Nephron (organoid): ENCODE data around the gene TIA1.
"Not testable (repeated sequence)": the region's sequence is repeated elsewhere in the genome, so short reads cannot be mapped to it uniquely, and the experiment has no call there.

Source experiments
- H3K27ac Mint-ChIP-seq, 3 experiments: 2 replicates each; pipeline ENCODE4 v1.8.0; 2020; ENCODE audit warnings: mixed read lengths in 3 of 3, mild to moderate bottlenecking in 2 of 3, moderate library complexity in 1 of 3
- H3K27me3 Mint-ChIP-seq: 2 replicates; pipeline ENCODE4 v1.8.0; 2021; ENCODE audit warnings: low read depth, mild to moderate bottlenecking, moderate library complexity, mixed read lengths
- H3K36me3 Mint-ChIP-seq: 2 replicates; pipeline ENCODE4 v1.8.0; 2020; ENCODE audit warnings: low read depth, mixed read lengths
- H3K4me1 Mint-ChIP-seq: 2 replicates; pipeline ENCODE4 v1.8.0; 2020; ENCODE audit warnings: mixed read lengths
- H3K4me3 Mint-ChIP-seq, 3 experiments: 2 replicates each; pipeline ENCODE4 v1.8.0; 2020; ENCODE audit warnings: mild to moderate bottlenecking in 3 of 3, mixed read lengths in 3 of 3, moderate library complexity in 2 of 3
- H3K9me3 Mint-ChIP-seq: 2 replicates; pipeline ENCODE4 v1.8.0; 2020; ENCODE audit warnings: mixed read lengths
- TF ChIP-seq, protein P1 (sequence below), 3 experiments: fragments of 200-600 bp; sonication (generic); IDR thresholded peaks; one replicate each; pipeline ENCODE4 v1.5.0; 2021; ENCODE audit warnings: antibody characterized with exemption in 3 of 3; ENCODE audit not compliant: unreplicated experiment in 3 of 3

TIA1 gene, protein sequence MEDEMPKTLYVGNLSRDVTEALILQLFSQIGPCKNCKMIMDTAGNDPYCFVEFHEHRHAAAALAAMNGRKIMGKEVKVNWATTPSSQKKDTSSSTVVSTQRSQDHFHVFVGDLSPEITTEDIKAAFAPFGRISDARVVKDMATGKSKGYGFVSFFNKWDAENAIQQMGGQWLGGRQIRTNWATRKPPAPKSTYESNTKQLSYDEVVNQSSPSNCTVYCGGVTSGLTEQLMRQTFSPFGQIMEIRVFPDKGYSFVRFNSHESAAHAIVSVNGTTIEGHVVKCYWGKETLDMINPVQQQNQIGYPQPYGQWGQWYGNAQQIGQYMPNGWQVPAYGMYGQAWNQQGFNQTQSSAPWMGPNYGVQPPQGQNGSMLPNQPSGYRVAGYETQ

DNA sequence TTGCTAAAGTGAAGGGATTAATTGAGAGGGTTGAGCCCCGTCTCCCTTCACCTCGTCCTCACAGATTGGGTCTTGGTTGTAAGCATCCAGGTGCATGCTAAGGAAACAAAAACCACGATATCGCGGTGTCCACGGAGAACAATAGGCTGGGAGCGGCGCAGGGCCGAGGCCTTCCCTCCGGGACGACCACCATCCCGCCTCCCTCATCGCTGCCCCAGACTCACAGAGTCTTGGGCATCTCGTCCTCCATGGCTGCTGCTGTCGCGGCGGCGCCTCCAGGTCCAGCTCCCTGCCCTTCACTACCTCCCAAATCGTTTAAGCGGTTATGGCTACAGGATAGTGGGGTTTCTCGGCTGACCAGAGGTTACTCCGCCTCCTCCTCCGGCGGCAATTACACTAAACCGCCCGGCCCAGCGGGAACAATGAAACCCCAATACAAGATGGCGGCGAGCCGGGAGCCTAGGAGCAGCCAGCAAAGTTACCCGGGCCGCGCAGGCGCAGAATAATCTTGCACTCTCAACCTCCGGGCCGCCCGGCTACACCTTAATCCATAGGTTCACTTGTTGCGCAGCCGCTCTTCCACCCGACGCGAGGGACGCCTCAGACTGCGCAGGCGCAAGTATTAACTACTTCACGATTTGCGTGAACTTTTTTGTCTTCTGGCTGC, at the start of gene TIA1:
Gene TIA1 (minus strand): TSS at position 448 of the 667 bp plus-strand sequence. CDS start 198 bp downstream, at position 250.
- TF ChIP-seq, protein P1, sequence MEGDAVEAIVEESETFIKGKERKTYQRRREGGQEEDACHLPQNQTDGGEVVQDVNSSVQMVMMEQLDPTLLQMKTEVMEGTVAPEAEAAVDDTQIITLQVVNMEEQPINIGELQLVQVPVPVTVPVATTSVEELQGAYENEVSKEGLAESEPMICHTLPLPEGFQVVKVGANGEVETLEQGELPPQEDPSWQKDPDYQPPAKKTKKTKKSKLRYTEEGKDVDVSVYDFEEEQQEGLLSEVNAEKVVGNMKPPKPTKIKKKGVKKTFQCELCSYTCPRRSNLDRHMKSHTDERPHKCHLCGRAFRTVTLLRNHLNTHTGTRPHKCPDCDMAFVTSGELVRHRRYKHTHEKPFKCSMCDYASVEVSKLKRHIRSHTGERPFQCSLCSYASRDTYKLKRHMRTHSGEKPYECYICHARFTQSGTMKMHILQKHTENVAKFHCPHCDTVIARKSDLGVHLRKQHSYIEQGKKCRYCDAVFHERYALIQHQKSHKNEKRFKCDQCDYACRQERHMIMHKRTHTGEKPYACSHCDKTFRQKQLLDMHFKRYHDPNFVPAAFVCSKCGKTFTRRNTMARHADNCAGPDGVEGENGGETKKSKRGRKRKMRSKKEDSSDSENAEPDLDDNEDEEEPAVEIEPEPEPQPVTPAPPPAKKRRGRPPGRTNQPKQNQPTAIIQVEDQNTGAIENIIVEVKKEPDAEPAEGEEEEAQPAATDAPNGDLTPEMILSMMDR (IDR thresholded peaks at IDR 0.05; ENCODE audit: unreplicated experiment in 3 of 3), result no peak
- Mint-ChIP-seq H3K27me3 (peaks cover 4% of the 10 kb centered on the region), H3K27ac (peak within 1 kb of the TSS; percentile 100), H3K9me3 (no peaks in the 10 kb centered on the region), H3K4me3 (peak within 1 kb of the TSS; percentile 98 to 99 (median 98)), H3K4me1 (peaks cover 27% of the 10 kb centered on the region), H3K36me3 (peaks cover 13% of the 10 kb centered on the region)

DNA sequence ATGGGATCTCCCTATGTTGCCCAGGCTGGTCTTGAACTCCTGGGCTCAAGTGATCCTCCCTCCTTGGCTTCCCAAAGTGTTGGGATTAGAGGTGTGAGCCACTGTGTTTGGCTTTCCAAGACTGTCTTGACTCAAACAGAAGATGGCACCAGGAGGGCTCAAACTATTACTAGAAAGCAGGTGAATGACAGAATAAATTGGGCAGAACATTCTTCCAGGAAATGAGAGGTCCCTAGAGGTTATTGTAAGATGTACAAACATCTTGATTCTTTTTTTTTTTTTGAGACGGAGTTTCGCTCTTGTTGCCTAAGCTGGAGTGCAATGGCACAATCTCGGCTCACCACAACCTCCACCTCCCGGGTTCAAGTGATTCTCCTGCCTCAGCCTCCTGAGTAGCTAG, 49.4 kb upstream of the TIA1 start:
- Mint-ChIP-seq H3K36me3 (peaks cover 23% of the 10 kb centered on the region), H3K4me3 (peak overlapping the region in 2 of 3 experiments; percentile 47 to 50), H3K4me1 (peaks cover 14% of the 10 kb centered on the region)
- H3K9me3 Mint-ChIP-seq, H3K27ac Mint-ChIP-seq, H3K27me3 Mint-ChIP-seq: not testable (repeated sequence)

DNA sequence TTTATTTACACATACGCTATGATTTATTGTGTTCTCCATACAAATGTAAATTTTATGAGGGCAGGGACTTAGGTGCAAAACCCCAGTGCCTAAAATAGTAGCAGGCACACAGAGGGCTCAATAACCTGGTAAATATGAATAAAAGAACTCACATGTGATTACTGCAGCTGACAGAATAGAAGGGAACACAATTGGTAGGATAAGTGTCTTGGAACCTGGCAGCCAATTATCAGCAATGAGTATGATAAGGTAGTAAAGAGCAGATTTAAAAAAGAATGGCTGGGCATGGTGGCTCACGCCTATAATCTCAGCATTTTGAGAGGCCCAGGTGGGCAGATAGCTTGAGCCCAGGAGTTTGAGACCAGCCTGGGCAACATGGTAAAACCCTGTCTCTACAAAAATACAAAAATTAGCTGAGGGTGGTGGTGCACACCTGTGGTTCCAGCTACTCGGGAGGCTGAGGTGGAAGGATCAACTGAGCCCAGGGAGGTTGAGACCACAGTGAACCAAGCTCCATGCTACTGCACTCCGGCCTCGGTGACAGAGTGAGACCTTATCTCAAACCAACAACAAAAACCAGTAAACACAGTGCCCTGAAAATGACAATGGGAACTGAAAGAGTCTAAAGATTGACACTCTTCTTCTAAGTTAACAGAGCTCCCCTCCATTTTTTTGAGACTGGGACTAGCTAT, 35.2 kb upstream of the TIA1 start:
- H3K27me3 Mint-ChIP-seq, result no peaks in the 10 kb centered on the region

DNA sequence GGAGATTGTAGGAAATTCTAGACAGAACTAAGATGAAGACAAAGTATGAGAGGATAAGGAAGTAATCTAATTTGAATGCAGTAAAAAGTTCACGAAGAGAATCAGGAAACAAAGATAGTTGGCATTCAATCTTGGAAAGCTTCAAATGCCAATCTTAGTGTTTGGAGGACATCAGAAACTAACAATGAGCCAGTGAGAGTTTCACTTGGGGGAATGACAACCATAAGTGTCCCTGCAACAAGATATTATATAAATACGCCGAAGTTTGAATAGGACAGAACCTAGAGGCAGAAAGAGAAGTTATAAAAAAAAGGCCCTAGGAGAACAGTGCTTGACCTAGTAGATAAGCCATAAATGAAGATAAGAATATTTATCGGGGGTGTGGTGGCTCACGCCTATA, 34.0 kb upstream of the TIA1 start:
- Mint-ChIP-seq H3K4me1 (no peaks in the 10 kb centered on the region), H3K36me3 (peaks cover 69% of the 10 kb centered on the region), H3K4me3 (no peak overlapping the region), H3K9me3 (no peaks in the 10 kb centered on the region), H3K27ac (no peak overlapping the region), H3K27me3 (no peaks in the 10 kb centered on the region)
- TF ChIP-seq, protein P1 (IDR thresholded peaks at IDR 0.05; ENCODE audit: unreplicated experiment in 3 of 3), result no peak

More for the DNA sequence above, 35.2 kb upstream of the TIA1 start:
- Mint-ChIP-seq H3K27ac (peak overlapping the region in 1 of 3 experiments; percentile 51), H3K4me3 (no peak overlapping the region), H3K9me3 (no peaks in the 10 kb centered on the region), H3K36me3 (peaks cover 69% of the 10 kb centered on the region), H3K4me1 (no peaks in the 10 kb centered on the region)
- TF ChIP-seq, protein P1 (IDR thresholded peaks at IDR 0.05; ENCODE audit: unreplicated experiment in 3 of 3), result no peak

DNA sequence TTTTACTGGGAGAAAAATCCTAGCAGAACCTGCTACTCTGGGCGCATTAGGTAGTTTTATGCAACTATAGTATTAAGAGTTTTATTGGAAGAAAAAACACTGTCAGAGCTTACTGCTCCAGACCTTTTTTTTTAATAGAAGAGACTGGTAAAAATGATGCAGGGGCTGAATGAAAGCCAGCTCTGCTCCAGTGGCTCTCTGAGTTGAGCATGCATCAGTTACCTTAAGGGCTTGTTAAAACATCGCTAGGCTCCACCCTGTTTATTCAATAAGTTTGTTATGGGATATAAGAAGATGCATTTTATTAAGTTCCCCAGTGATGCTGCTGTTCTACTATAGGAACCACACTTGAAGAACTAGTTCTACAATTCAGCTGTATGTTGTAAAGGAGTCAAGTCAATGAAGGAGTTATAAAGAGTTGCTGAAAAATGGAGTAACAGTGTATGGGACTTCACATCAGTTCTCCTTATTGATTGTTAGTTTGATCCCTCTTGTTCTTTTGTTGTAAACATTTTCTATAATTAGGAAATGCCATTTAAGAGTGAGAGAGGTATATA, 31.9 kb upstream of the TIA1 start:
- peaks cover 66% of the 10 kb centered on the region for H3K36me3 Mint-ChIP-seq

More for the DNA sequence above, 31.9 kb upstream of the TIA1 start:
- Mint-ChIP-seq H3K4me3 (no peak overlapping the region), H3K27ac (no peak overlapping the region), H3K27me3 (no peaks in the 10 kb centered on the region), H3K4me1 (no peaks in the 10 kb centered on the region), H3K9me3 (no peaks in the 10 kb centered on the region)
- TF ChIP-seq, protein P1 (IDR thresholded peaks at IDR 0.05; ENCODE audit: unreplicated experiment in 3 of 3), result no peak
